HL-60 (cell line): ENCODE measurements around the gene FOXP3.

Experiments
- DNase-seq, 2 experiments: peaks; one replicate each; pipeline ENCODE4 v3.0.0-alpha.2; 2010 to 2020; ENCODE audit warnings: low read depth in 1 of 2, low spot score in 1 of 2
- H3K27ac ChIP-seq: fragments of 250-450 bp; sonication (Bioruptor Pico); replicated peaks from 2 replicates; pipeline ENCODE4 v1.5.1; 2020; ENCODE audit warnings: mild to moderate bottlenecking, moderate library complexity
- H3K27me3 ChIP-seq: fragments of 250-450 bp; sonication (Bioruptor Pico); 2 replicates; pipeline ENCODE4 v1.5.1; 2021; ENCODE audit warnings: mild to moderate bottlenecking, moderate library complexity; ENCODE audit not compliant: insufficient read depth, poor library complexity, severe bottlenecking
- H3K4me3 ChIP-seq: replicated peaks from 2 replicates; pipeline ENCODE4 v1.5.1; 2011; ENCODE audit warnings: mild to moderate bottlenecking, control low read depth, low read length; ENCODE audit not compliant: insufficient read depth
- CTCF ChIP-seq: IDR thresholded peaks from one replicate; pipeline ENCODE4 v1.5.1; 2011; ENCODE audit warnings: low read length, control low read depth, inconsistent platforms; ENCODE audit not compliant: insufficient read depth
- GABPA ChIP-seq: IDR thresholded peaks from 2 replicates; pipeline ENCODE4 v1.6.1; 2012; ENCODE audit warnings: low read depth
- POLR2AphosphoS5 ChIP-seq: IDR thresholded peaks from 2 replicates; pipeline ENCODE4 v1.6.1; 2012; ENCODE audit warnings: low read depth
- REST ChIP-seq: IDR thresholded peaks from 2 replicates; pipeline ENCODE4 v1.6.1; 2012; ENCODE audit warnings: low read depth; ENCODE audit not compliant: insufficient replicate concordance
- SPI1 ChIP-seq: IDR thresholded peaks from 2 replicates; pipeline ENCODE4 v1.6.1; 2012; ENCODE audit warnings: low read depth, mild to moderate bottlenecking, borderline replicate concordance

The FOXP3 gene

DNA sequence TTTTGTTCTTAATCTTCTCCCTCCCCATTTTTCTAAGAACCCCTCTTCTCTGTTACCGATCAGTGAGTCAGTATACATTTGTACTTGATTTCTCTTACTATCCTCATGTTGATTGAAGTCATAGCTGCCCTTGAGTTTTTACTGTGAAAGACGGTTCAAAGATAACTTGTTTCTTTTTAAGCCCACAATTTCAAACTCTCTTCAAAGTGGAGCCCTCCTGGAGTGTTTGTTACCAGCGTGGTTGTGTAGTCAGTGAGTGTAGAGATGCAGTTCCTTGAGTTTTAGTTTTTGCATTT is 13.0 kb upstream of the FOXP3 start:
- TF ChIP-seq GABPA (no peak), REST (no peak), CTCF (no peak), SPI1 (no peak), POLR2AphosphoS5 (no peak)
- DNase-seq = no peak
- no peaks in the 10 kb centered on the region for H3K27me3 ChIP-seq
- H3K27ac ChIP-seq = no peak overlapping the region
- no peak overlapping the region for H3K4me3 ChIP-seq

DNA sequence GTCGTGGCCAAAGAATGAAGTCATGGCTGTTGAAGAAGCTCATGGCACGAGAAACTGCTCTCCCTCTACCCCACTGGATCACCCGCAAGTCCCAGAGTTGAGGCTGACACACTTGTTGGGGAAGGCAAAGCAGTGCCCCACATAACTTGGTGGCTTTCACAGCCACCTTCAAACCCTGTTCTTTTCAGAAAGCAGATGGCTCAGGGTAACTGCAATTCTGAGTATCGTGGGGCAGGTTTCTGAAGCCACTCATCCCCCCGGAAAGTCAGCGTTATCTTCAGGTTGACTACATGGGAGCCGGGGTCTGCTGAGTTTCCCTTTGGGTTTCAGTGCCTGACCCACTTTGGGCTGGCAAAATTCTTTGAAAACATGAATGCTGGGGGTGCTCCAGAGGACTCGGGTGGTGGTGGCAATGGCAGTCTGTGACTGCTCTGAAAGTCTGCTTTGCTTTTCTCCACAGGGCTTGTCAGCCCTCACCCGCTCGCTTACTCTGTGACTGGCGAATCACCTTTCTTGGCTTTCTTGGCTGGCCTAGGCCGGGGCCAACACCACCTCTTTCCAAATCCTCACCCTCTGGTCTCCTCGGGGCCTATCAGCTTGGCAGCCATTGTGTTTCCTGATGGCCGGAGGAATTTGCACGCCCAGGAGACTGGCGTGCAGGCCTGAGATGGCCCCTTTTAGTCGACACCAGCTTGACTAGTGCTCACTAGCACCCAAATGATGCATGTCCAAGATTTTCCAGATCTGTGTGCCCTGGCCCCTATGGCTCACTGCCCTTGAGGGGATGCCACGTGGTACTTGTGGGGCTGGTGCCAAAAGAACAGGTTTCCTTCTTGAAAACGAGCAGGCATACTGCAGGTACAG is 12.4 kb upstream of the FOXP3 start:
- no peaks in the 10 kb centered on the region for H3K27me3 ChIP-seq
- TF ChIP-seq CTCF = no peak
- no peak for TF ChIP-seq SPI1
- TF ChIP-seq POLR2AphosphoS5 = no peak
- no peak for TF ChIP-seq REST
- TF ChIP-seq GABPA = no peak
- H3K27ac ChIP-seq = no peak overlapping the region
- no peak overlapping the region for H3K4me3 ChIP-seq
- DNase-seq = no peak

DNA sequence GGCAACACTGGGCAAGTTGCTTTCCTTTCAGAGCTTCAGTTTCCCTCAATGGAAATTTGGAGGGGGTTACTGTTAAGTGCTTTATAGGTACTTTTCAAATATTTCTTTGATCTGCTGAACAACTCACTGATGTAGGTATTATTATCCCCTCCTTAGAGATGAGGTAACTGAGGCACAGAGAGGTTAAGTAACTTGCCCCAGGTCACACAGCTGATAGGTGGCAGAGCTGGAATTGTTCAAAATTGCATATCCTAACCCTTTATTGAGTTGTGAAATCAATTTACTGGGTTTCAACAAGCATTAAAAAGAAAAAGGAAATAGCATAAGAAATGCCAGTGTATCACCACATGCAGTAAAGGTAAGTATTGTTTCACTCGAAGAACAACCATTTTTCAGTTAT is 11.7 kb upstream of the FOXP3 start:
- Histone ChIP-seq H3K27me3 (no peaks in the 10 kb centered on the region), H3K4me3 (no peak overlapping the region), H3K27ac (no peak overlapping the region)
- TF ChIP-seq REST (no peak), GABPA (no peak), CTCF (no peak), SPI1 (no peak), POLR2AphosphoS5 (no peak)
- DNase-seq = no peak
